ENCODE measurements around the gene CD36.

Gene CD36

GRCh38 chr7:80630608-80631405 lies 7.6 kb upstream of the CD36 start:
- no peaks in the 10 kb centered on the region for H3K9me2 ChIP-seq (ENCODE audit: low read depth, low read length)
- H2AFZ ChIP-seq (ENCODE audit: low read length): no peak overlapping the region
- H3K36me3 ChIP-seq (ENCODE audit: insufficient read depth, low read length): no peaks in the 10 kb centered on the region
- H3K9me3 ChIP-seq (ENCODE audit: low read length): no peaks in the 10 kb centered on the region
- no peaks in the 10 kb centered on the region for H3K27me3 ChIP-seq (ENCODE audit: insufficient read depth, low read length)
- no peak overlapping the region for H3K4me3 ChIP-seq (ENCODE audit: low read depth, low read length, poor library complexity, severe bottlenecking)
- H3F3A ChIP-seq (ENCODE audit: insufficient read depth, low read length): no peaks in the 10 kb centered on the region
- H3K9ac ChIP-seq (ENCODE audit: low read length): no peak overlapping the region
- no peak overlapping the region for H3K4me2 ChIP-seq (ENCODE audit: low read length)
- H3K4me1 ChIP-seq (ENCODE audit: insufficient read depth, low read length, severe bottlenecking): no peaks in the 10 kb centered on the region
- H3K79me2 ChIP-seq (ENCODE audit: insufficient read depth, low read length): no peaks in the 10 kb centered on the region
- no peak overlapping the region for H3K27ac ChIP-seq (ENCODE audit: low read depth, low read length, poor library complexity, severe bottlenecking)
- no peaks in the 10 kb centered on the region for H4K20me1 ChIP-seq (ENCODE audit: insufficient read depth, low read length)
- TF ChIP-seq EZH2 (IDR thresholded peaks at IDR 0.05; ENCODE audit: borderline replicate concordance, low read length) (no peak), CTCF (IDR thresholded peaks at IDR 0.05; ENCODE audit: low read length) (no peak)

DNA sequence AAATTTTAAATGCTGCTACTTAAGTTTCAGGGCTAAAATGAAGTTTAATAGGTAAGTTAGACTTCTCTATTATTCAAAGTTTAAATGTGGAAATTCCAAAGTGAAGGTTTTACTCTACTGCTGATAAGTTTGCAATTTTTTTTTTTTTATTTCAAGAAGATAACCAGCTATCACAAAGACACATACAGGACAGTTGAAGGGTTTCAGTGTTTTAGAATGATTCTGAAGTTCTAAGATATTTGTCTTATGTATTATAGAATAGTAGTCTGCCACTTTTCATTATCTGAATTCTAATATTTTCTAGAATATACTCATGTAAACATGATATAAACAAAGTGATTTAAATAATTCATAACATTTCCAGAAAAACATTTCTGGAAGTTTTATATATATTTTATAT lies 7.0 kb upstream of the CD36 start:
- H4K20me1 ChIP-seq (ENCODE audit: insufficient read depth, low read length): no peaks in the 10 kb centered on the region
- H2AFZ ChIP-seq (ENCODE audit: low read length): no peak overlapping the region
- no peaks in the 10 kb centered on the region for H3K4me1 ChIP-seq (ENCODE audit: insufficient read depth, low read length, severe bottlenecking)
- no peak overlapping the region for H3K27ac ChIP-seq (ENCODE audit: low read depth, low read length, poor library complexity, severe bottlenecking)
- H3K9me2 ChIP-seq (ENCODE audit: low read depth, low read length): no peaks in the 10 kb centered on the region
- no peaks in the 10 kb centered on the region for H3K9me3 ChIP-seq (ENCODE audit: low read length)
- no peaks in the 10 kb centered on the region for H3K79me2 ChIP-seq (ENCODE audit: insufficient read depth, low read length)
- H3K27me3 ChIP-seq (ENCODE audit: insufficient read depth, low read length): no peaks in the 10 kb centered on the region
- no peak overlapping the region for H3K4me2 ChIP-seq (ENCODE audit: low read length)
- no peak for TF ChIP-seq EZH2 (IDR thresholded peaks at IDR 0.05; ENCODE audit: borderline replicate concordance, low read length)
- no peak for TF ChIP-seq CTCF (IDR thresholded peaks at IDR 0.05; ENCODE audit: low read length)
- no peak overlapping the region for H3K9ac ChIP-seq (ENCODE audit: low read length)
- H3K36me3 ChIP-seq (ENCODE audit: insufficient read depth, low read length): no peaks in the 10 kb centered on the region
- H3F3A ChIP-seq (ENCODE audit: insufficient read depth, low read length): no peaks in the 10 kb centered on the region
- H3K4me3 ChIP-seq (ENCODE audit: low read depth, low read length, poor library complexity, severe bottlenecking): no peak overlapping the region

DNA sequence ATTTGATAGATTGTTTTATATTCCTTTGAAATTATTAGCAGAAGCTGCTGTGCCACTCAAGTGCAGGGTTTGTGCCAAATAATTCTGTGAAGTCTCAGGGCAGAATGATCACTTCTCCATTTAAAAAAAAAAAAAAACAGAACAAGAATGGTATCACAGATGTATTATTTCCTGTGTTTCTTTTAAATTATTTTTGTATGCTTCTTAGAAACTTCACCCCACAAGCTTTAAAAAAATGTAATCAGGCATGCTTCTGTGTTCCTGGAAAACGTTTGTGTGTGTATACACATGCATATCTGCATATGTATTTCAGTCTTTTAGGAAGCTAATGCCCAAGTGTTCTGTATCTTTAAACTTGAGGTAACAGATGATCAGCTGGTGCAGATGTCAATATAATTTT lies 6.3 kb upstream of the CD36 start:
- no peaks in the 10 kb centered on the region for H3K36me3 ChIP-seq (ENCODE audit: insufficient read depth, low read length)
- H3K4me1 ChIP-seq (ENCODE audit: insufficient read depth, low read length, severe bottlenecking): no peaks in the 10 kb centered on the region
- H2AFZ ChIP-seq (ENCODE audit: low read length): no peak overlapping the region
- no peaks in the 10 kb centered on the region for H3K27me3 ChIP-seq (ENCODE audit: insufficient read depth, low read length)
- H3F3A ChIP-seq (ENCODE audit: insufficient read depth, low read length): no peaks in the 10 kb centered on the region
- no peaks in the 10 kb centered on the region for H3K9me2 ChIP-seq (ENCODE audit: low read depth, low read length)
- H4K20me1 ChIP-seq (ENCODE audit: insufficient read depth, low read length): no peaks in the 10 kb centered on the region
- no peak overlapping the region for H3K27ac ChIP-seq (ENCODE audit: low read depth, low read length, poor library complexity, severe bottlenecking)
- H3K9ac ChIP-seq (ENCODE audit: low read length): no peak overlapping the region
- TF ChIP-seq EZH2 (IDR thresholded peaks at IDR 0.05; ENCODE audit: borderline replicate concordance, low read length) (no peak), CTCF (IDR thresholded peaks at IDR 0.05; ENCODE audit: low read length) (no peak)
- no peak overlapping the region for H3K4me2 ChIP-seq (ENCODE audit: low read length)
- no peaks in the 10 kb centered on the region for H3K79me2 ChIP-seq (ENCODE audit: insufficient read depth, low read length)
- no peaks in the 10 kb centered on the region for H3K9me3 ChIP-seq (ENCODE audit: low read length)
- H3K4me3 ChIP-seq (ENCODE audit: low read depth, low read length, poor library complexity, severe bottlenecking): no peak overlapping the region
